ENCODE results near the gene CLEC2L. TPM values are rescaled to one million over a fixed set of nuclear protein-coding genes. Genes with fewer than 3 reads are reported as not detected.

Gene CLEC2L
- polyA plus RNA-seq, 1 donor from 2014 or later: 4.5 TPM

DNA sequence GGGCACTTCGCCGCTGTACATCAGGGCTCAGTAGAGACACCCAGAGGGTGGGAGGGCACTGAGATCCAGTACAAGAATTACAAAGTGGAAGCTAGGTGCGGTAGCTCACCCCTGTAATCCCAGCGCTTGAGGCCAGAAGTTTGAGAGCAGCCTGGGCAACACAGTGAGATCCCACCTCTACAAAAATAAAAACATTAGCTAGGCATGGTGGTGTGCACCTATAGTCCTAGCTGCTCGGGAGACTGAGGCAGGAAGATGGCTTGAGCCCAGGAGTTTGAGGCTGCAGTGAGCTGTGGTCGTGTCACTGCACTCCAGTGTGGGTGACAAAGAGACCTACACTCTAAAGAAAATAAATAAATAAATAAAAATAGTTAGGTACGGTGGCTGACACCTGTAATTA is 64.0 kb downstream of the CLEC2L start:
- H3K36me3 ChIP-seq (ENCODE audit: insufficient read depth, low read length): peaks cover 4% of the 10 kb centered on the region
- H3K4me3 ChIP-seq (ENCODE audit: low read length): no peak overlapping the region
- H3K79me2 ChIP-seq (replicated peaks; ENCODE audit: insufficient read depth, low read length): no peaks in the 10 kb centered on the region
- H3K9ac ChIP-seq (ENCODE audit: low read length): no peak overlapping the region
- no peak overlapping the region for H2AFZ ChIP-seq (ENCODE audit: low read depth, low read length)
- no peaks in the 10 kb centered on the region for H4K20me1 ChIP-seq (ENCODE audit: insufficient read depth)
- TF ChIP-seq MXI1 (conservative IDR thresholded peaks at IDR 0.05; ENCODE audit: poor library complexity, severe bottlenecking) (no peak), RAD21 (conservative IDR thresholded peaks at IDR 0.05) (no peak), POLR2AphosphoS5 (IDR thresholded peaks at IDR 0.05) (no peak), SMC3 (conservative IDR thresholded peaks at IDR 0.05; ENCODE audit: poor library complexity) (no peak), EZH2 (IDR thresholded peaks at IDR 0.05; ENCODE audit: borderline replicate concordance, insufficient read depth, low read length, poor library complexity, severe bottlenecking) (no peak)
- TF ChIP-seq, protein P1, sequence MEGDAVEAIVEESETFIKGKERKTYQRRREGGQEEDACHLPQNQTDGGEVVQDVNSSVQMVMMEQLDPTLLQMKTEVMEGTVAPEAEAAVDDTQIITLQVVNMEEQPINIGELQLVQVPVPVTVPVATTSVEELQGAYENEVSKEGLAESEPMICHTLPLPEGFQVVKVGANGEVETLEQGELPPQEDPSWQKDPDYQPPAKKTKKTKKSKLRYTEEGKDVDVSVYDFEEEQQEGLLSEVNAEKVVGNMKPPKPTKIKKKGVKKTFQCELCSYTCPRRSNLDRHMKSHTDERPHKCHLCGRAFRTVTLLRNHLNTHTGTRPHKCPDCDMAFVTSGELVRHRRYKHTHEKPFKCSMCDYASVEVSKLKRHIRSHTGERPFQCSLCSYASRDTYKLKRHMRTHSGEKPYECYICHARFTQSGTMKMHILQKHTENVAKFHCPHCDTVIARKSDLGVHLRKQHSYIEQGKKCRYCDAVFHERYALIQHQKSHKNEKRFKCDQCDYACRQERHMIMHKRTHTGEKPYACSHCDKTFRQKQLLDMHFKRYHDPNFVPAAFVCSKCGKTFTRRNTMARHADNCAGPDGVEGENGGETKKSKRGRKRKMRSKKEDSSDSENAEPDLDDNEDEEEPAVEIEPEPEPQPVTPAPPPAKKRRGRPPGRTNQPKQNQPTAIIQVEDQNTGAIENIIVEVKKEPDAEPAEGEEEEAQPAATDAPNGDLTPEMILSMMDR (IDR thresholded peaks at IDR 0.05; ENCODE audit: poor library complexity, severe bottlenecking): no peak
- H3K27me3 ChIP-seq (ENCODE audit: insufficient read depth, low read depth, low read length): no peaks in the 10 kb centered on the region
- no peak overlapping the region for H3K4me2 ChIP-seq (ENCODE audit: low read length)
- no peaks in the 10 kb centered on the region for H3K9me2 ChIP-seq (ENCODE audit: insufficient read depth, low read length)
- H3F3A ChIP-seq (ENCODE audit: insufficient read depth, low read length, poor library complexity, severe bottlenecking): no peaks in the 10 kb centered on the region
- no peak overlapping the region for H3K27ac ChIP-seq (ENCODE audit: low read length)
- H3K9me3 ChIP-seq (ENCODE audit: low read length): no peaks in the 10 kb centered on the region

GRCh38 chr7:139588632-139589031 is 65.1 kb downstream of the CLEC2L start:
- Histone ChIP-seq H3K4me3 (ENCODE audit: low read length) (no peak overlapping the region), H3K9ac (ENCODE audit: low read length) (no peak overlapping the region), H3K79me2 (replicated peaks; ENCODE audit: insufficient read depth, low read length) (no peaks in the 10 kb centered on the region), H4K20me1 (ENCODE audit: insufficient read depth) (no peaks in the 10 kb centered on the region), H3K27ac (ENCODE audit: low read length) (no peak overlapping the region), H3K9me2 (ENCODE audit: insufficient read depth, low read length) (no peaks in the 10 kb centered on the region), H2AFZ (ENCODE audit: low read depth, low read length) (no peak overlapping the region), H3K9me3 (ENCODE audit: low read length) (no peaks in the 10 kb centered on the region), H3K4me2 (ENCODE audit: low read length) (no peak overlapping the region), H3K36me3 (ENCODE audit: insufficient read depth, low read length) (peaks cover 4% of the 10 kb centered on the region), H3K27me3 (ENCODE audit: insufficient read depth, low read depth, low read length) (no peaks in the 10 kb centered on the region), H3F3A (ENCODE audit: insufficient read depth, low read length, poor library complexity, severe bottlenecking) (no peaks in the 10 kb centered on the region)
- no peak for TF ChIP-seq MXI1 (conservative IDR thresholded peaks at IDR 0.05; ENCODE audit: poor library complexity, severe bottlenecking)
- no peak for TF ChIP-seq TAF1 (IDR thresholded peaks at IDR 0.05; ENCODE audit: low read depth)
- no peak for TF ChIP-seq EZH2 (IDR thresholded peaks at IDR 0.05; ENCODE audit: borderline replicate concordance, insufficient read depth, low read length, poor library complexity, severe bottlenecking)
- TF ChIP-seq REST (IDR thresholded peaks at IDR 0.05; ENCODE audit: borderline replicate concordance): no peak
- TF ChIP-seq, protein P1 (IDR thresholded peaks at IDR 0.05; ENCODE audit: poor library complexity, severe bottlenecking): no peak
- TF ChIP-seq RAD21 (conservative IDR thresholded peaks at IDR 0.05): no peak
- TF ChIP-seq SMC3 (conservative IDR thresholded peaks at IDR 0.05; ENCODE audit: poor library complexity): no peak
- no peak for TF ChIP-seq POLR2AphosphoS5 (IDR thresholded peaks at IDR 0.05)
- TF ChIP-seq EP300 (conservative IDR thresholded peaks at IDR 0.05; ENCODE audit: poor library complexity, severe bottlenecking): no peak

Measured in neural cell (in vitro differentiated cells).